ENCODE measurements around the gene IL1RAP. TPM values are rescaled to one million over a fixed set of nuclear protein-coding genes. Genes with fewer than 3 reads are reported as not detected.

Gene IL1RAP
- total and polyA plus RNA-seq, 8 donors = 20.1 to 32.5 (median 21.0) TPM

- Histone ChIP-seq H3K36me3 (no peaks in the 10 kb centered on the region), H3K4me1 (no peaks in the 10 kb centered on the region), H3K27me3 (no peaks in the 10 kb centered on the region), H3K4me3 (no peak overlapping the region), H3K9me3 (no peaks in the 10 kb centered on the region), H3K27ac (no peak overlapping the region)
- ATAC-seq = no peak
- TF ChIP-seq CTCF (IDR thresholded peaks at IDR 0.05) = no peak
- intact Hi-C loops (cut with DNase I) = no loop called here
- no peak for DNase-seq
These were observed 29.8 kb downstream of the IL1RAP start for GRCh38 chr3:190543671-190544070.

DNA sequence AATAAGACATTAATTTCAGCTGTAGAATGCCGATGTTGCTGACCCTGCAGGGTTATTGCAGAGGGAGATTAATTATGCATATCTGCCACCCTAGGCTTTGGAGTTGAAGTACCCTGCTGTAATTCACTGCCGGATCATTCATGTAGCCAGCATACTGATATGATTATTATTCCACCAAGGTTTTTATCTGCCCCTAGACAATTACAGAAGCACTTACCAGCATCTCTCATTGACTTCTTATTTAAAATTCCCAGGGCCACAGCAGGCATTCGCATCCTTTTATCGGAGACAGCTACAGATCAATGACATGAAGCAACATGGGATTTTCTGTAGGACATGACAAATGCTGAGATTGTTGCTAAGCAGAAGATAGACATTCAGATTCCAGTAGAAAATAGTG is 31.3 kb downstream of the IL1RAP start:
- DNase-seq (no peak), ATAC-seq (no peak)
- intact Hi-C loops (cut with DNase I) = no loop called here
- Histone ChIP-seq H3K27me3 (no peaks in the 10 kb centered on the region), H3K4me3 (no peak overlapping the region), H3K36me3 (peaks cover 0 to 2% of the 10 kb centered on the region in 2 donors), H3K4me1 (no peaks in the 10 kb centered on the region), H3K9me3 (no peaks in the 10 kb centered on the region), H3K27ac (no peak overlapping the region)
- TF ChIP-seq CTCF (IDR thresholded peaks at IDR 0.05) = no peak

DNA sequence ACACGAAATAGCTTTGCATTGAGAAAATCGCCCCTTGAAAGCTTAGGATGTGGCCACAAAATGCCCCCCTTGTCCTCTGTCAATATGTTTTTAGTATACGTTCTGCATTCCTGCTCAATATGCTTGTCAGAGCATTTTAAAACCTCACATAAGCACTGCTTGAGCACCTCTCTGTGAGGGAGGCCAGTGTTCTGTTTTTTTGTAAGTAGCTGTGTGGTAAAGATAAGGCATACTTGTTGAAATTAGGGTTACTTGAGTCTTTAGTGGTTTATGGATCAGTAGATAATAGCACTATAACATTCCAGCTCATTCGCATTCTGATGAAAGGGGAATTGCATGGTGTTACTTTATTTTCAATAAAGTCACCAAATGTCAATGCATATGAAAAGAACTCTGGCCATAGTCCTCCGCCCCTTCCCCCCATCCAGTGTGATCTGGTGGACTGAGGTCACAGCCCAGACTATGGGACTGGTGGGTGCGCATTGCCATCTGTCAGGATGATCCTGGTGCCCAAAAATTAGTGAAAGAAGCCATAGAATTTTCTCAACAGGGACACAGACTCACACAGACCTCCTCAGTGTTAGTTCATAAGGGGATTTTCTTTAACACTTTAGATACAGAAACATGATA is 33.1 kb downstream of the IL1RAP start:
- no peaks in the 10 kb centered on the region for H3K27me3 ChIP-seq
- DNase-seq (no peak), ATAC-seq (no peak)
- intact Hi-C loops (cut with DNase I) = no loop called here
- peaks cover 0 to 12% of the 10 kb centered on the region in 2 donors for H3K9me3 ChIP-seq
- peaks cover 0 to 7% of the 10 kb centered on the region in 2 donors for H3K36me3 ChIP-seq
- H3K4me3 ChIP-seq = no peak overlapping the region
- H3K27ac ChIP-seq = no peak overlapping the region
- H3K4me1 ChIP-seq = no peaks in the 10 kb centered on the region
- no peak for TF ChIP-seq CTCF (IDR thresholded peaks at IDR 0.05)

DNA sequence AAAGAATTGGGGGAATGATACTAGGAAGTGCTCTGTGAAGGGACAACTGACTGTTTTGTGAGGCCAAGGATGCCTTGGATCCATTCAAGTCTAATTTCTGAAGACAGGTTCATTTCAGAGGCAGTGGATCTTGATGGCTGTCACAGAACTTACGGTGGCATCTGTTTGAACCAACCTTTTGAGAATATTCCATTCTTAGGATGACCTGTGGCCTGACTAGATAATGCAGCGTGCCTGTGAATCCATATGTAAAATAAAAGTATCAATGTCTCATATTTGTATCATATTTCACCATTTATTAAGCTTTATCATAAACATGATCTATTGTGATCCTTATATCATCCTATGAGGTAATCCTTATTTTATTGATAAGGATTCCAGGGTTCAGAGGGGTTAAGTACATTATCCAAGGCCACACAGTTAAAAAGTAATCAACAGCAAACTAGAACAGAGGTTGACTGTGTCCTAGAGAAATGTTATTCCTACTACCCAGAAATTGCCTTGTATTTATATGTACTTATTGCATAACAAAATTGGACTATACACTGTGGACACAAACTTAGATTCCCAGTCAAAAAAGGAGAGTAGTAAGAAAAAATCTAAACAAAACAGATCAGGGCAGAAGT is 34.3 kb downstream of the IL1RAP start:
- no peaks in the 10 kb centered on the region for H3K27me3 ChIP-seq
- H3K4me3 ChIP-seq = no peak overlapping the region
- DNase-seq (no peak), ATAC-seq (no peak)
- peaks cover 0 to 18% of the 10 kb centered on the region in 2 donors for H3K9me3 ChIP-seq
- H3K27ac ChIP-seq = no peak overlapping the region
- peaks cover 0 to 7% of the 10 kb centered on the region in 2 donors for H3K36me3 ChIP-seq
- intact Hi-C loops (cut with DNase I) = no loop called here
- H3K4me1 ChIP-seq = no peaks in the 10 kb centered on the region
- TF ChIP-seq CTCF (IDR thresholded peaks at IDR 0.05) = no peak

DNA sequence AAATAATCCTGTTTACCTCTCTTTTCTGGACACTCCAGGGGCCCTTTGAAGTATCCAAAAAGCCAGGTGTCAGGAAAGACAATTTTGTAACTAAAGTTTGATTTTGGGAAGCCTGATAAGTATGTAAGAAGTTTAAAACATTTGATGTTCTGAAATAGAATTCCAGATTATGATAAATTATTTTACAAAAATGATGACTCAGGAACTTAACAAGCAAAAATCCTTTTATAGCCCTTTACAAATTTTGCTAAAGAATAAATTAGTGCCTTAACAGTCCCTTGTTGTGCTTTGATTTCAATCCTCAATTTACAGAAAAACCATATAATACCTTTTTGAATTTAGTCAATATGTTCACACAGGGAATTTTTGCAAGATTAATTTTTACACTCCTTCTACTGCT is 38.1 kb downstream of the IL1RAP start:
- Histone ChIP-seq H3K27me3 (no peaks in the 10 kb centered on the region), H3K4me3 (no peak overlapping the region), H3K27ac (no peak overlapping the region), H3K9me3 (peaks cover 0 to 18% of the 10 kb centered on the region in 2 donors), H3K36me3 (peaks cover 0 to 8% of the 10 kb centered on the region in 2 donors), H3K4me1 (no peaks in the 10 kb centered on the region)
- intact Hi-C loops (cut with DNase I) = no loop called here
- no peak for TF ChIP-seq CTCF (IDR thresholded peaks at IDR 0.05)
- no peak for DNase-seq
- ATAC-seq = no peak

All from left lung (tissue), 10 donors.